ENCODE data around the gene TMEM171.

DNA sequence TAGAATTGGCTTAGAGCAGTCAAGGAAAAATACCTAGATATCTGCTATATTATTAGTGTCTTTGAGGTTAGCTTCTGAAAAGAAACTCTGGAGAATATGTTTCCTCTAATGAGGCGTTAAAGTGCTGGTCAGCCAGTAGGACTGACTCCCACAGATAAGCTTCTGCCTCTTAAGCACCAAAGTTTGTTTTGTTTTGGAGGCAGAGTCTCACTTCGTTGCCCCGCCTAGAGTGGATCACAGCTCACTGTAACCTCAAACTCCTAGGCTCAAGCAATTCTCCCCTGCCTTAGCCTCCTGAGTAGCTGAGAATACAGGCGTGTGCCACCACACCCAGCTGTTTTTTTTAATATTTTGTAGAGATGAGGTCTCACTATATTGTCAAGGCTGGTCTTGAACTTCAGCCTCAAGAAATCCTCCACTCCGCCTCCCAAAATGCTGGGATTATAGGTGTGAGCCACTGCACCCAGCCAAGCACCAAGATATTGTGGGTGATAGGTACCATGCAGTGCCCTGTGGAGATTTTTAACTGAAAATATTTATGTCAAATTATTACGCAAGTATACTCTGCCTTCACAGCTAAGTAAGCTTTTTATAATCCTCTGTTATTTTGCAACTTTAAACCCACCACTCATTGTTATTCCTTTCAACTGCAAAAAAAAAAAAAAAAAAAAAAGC lies 24.7 kb upstream of the TMEM171 start:
- TF ChIP-seq, protein P1, sequence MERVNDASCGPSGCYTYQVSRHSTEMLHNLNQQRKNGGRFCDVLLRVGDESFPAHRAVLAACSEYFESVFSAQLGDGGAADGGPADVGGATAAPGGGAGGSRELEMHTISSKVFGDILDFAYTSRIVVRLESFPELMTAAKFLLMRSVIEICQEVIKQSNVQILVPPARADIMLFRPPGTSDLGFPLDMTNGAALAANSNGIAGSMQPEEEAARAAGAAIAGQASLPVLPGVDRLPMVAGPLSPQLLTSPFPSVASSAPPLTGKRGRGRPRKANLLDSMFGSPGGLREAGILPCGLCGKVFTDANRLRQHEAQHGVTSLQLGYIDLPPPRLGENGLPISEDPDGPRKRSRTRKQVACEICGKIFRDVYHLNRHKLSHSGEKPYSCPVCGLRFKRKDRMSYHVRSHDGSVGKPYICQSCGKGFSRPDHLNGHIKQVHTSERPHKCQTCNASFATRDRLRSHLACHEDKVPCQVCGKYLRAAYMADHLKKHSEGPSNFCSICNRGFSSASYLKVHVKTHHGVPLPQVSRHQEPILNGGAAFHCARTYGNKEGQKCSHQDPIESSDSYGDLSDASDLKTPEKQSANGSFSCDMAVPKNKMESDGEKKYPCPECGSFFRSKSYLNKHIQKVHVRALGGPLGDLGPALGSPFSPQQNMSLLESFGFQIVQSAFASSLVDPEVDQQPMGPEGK (CRISPR knock-in tag; IDR thresholded peaks at IDR 0.05; ENCODE audit: borderline replicate concordance), result no peak
- TF ChIP-seq ZFP30 (CRISPR knock-in tag; IDR thresholded peaks at IDR 0.05) (no peak), ARNTL (CRISPR knock-in tag; IDR thresholded peaks at IDR 0.05; ENCODE audit: borderline replicate concordance, low read depth) (no peak), ZFP3 (CRISPR knock-in tag; IDR thresholded peaks at IDR 0.05) (no peak), ZC3H10 (CRISPR knock-in tag; IDR thresholded peaks at IDR 0.05) (no peak), ISL1 (CRISPR knock-in tag; IDR thresholded peaks at IDR 0.05) (no peak), ESRRG (CRISPR knock-in tag; IDR thresholded peaks at IDR 0.05) (no peak), ZNF565 (CRISPR knock-in tag; conservative IDR thresholded peaks at IDR 0.05; ENCODE audit: low read depth) (no peak), SNAI2 (CRISPR knock-in tag; IDR thresholded peaks at IDR 0.05) (no peak), RARB (CRISPR knock-in tag; IDR thresholded peaks at IDR 0.05) (no peak)
